HG03175 (cell line): ENCODE measurements around the gene CCDC106.
A peak's percentile ranks its signal among the peaks of the same experiment; 100 is the strongest.

Experiments used
- ATAC-seq: cut with Tn5 transposase; IDR thresholded peaks from one replicate; pipeline ENCODE4 v1.9.1; 2021; ENCODE audit warnings: mild to moderate bottlenecking, moderate library complexity; ENCODE audit not compliant: unreplicated experiment

CCDC106 gene

DNA sequence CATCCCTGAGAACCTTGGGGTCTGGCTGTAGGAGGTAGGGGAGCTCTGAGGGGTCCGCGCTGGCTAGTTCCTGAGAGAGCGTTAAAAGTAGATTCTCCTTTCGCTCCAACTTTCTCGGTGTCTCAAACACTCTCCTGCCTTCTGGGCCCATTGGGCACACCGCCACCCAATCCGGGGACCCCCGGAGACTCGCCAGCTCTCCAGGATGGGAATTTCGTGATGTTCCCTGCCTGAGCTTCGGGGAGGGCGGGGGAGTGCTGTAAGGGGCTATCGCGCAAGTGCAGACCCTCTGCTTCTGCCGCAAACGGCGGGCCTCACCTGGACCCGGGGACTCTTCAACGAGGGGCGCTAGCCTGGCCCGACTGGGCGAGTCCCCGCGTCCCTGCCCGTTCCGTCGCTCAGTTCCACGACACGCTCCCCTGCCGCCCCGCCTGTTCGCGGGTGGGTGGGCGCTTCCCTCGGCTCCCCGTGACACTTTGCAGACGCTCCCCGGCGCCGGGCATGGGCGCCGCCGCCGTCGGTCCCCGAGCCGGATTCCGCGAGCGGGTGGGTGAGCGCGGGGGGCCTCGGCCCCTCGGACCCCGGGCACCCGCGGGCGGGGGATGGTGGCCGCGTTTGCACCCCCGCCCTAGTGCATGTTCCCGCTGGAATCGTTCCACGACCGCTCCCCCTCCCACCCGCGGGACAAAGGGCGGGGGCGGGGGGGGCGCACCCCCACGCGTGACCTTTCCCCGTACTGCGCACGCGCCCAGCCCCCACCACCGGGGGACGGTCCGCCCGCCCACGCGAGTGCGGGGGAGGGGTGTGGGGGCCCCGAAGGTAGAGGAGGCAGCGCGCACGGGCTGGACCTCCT, at the start of gene CCDC106:
CCDC106 (plus strand) TSS at position 481 of the 853 bp plus-strand sequence. CDS start 835 bp downstream, outside the sequence.
- no peak for ATAC-seq

DNA sequence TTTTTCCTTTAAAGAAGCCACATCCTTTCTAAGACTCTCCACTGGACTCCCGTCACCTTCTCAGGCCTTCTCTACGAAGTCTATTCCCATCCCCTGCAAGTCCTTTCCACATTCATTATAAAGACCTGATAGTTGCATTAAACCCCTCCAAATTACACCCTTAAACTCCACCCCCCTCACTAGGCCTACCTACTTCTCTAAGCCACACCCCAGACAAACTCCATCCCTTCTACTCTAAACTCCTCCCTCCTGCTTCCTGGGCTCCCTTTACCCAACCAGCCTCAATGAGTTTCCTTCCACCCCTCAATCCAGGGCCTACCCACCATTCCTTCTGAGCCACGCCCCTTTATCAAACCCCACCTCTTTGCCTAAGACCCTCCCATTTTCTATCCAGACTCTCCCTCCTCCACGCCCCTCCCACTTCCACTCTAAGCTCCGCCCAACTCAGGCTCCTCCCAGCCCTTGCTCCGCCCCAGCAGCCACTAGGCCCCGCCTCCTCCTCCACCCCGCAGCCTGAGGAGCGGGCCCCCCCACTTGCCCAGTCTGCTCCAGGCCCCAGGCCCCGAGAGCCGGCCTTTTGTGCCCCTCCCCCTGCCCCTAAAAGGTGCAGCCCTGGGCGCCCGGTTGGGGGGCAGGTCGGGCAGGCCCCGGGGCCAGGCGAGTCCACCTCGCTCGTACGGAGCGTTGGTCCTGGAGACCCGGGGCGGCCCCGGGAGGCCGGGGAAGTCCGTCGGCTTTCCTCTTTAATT, 49.1 kb upstream of the CCDC106 start:
- peak; percentile 64 for ATAC-seq

DNA sequence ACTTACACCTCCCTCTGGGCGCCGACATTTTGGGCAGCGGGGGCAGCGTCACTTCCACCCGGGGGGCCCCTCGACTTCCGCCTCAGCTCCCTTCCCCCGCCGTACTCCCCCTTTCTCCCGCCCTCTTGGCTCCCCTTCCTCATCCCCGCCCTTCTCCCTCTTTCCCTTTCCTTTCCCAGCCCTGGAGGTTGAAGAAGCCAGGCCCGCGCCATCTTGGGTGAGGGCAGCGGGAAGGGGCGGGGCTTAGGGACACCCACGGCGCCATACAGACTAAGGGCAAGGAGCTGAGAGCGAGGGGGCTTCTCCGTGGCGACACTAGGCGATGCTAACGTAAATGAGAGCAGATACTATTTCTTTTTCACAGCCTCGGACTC, 48.6 kb upstream of the CCDC106 start, which contains the start of gene FIZ1:
FIZ1 (minus strand) TSS at position 50 of the 374 bp plus-strand sequence. CDS start 1,652 bp downstream, outside the sequence.
- ATAC-seq = peak; percentile 60

DNA sequence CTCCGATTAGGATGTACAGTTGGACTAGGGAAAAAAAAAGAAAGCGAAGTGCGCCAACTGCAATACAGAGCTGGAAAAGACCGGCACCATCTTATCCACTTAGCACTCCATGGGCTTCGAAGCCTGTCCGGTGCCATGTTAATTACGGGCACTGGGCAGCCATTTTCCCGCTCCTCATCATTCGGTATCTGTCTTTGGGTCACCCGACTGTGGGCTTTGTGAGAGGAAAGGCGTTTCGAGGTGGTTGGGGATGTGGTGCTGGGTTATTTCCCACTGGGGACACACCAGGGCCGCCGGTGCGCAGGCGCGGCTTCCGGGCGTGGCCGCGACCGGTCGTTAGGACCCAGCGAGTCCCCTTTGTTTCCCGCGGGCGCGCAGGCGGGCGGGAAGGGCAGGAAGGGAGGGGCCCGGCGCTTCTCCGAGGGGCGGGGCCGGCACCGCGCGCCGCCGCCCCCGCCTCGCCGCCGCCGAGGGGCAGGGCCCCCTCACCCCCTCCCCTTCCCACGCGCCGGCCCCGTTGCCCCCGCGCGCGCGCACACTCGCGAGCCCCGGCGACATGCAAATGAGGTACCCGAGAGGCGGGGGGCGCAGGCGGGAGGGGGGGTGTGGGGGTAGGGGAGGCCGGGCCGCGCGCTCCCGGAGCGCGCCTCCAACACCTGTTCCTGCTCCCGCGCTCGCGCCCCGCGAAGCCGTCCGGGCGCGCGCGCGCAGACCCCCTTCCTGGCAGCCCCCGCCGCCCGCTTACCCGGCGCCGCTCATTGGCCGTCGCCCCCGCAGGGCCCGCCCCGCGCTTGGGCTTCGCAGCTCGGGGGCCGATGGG, 48.0 kb upstream of the CCDC106 start, which contains the start of gene ZNF524:
ZNF524 (plus strand) TSS at position 447 of the 820 bp plus-strand sequence. CDS start 1,825 bp downstream, outside the sequence.
- ATAC-seq = peak; percentile 37

DNA sequence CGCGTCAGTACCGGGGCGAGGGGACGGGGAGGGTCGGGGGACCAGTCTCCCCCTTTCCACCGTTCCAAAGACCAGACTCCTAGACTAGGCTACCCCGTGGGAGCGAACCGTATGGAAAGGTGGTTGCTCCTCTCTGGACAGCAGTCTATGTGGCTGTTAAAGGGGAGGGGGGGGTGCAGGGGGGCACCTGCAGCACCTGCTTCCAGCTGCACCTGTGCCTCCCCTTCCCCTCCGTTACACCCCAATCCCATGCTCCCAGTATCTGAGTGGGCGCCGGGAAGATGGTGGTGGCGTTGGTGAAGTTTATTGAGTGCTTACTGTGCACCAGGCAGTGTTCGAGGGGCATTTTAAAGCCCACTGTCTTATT, 47.4 kb upstream of the CCDC106 start:
- no peak for ATAC-seq

DNA sequence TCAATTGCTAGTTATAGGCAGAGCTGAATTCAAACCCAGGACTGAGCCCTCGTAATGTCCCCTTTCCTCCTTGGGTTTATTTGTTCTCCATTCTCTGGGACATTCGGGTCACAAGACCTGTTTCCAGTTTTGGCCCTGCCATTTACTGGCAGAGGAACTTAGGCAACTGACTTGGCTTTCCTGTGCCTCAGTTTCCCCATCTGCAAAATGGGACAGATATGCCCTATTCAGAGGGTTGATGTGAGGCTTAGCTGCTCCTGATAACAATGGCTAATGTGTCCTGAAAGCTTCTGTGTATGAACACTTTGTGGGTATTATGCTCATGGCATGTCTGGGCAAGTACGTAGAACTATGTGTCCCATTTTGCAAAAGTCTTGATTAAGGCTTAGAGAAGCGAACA, 46.9 kb upstream of the CCDC106 start:
- no peak for ATAC-seq

DNA sequence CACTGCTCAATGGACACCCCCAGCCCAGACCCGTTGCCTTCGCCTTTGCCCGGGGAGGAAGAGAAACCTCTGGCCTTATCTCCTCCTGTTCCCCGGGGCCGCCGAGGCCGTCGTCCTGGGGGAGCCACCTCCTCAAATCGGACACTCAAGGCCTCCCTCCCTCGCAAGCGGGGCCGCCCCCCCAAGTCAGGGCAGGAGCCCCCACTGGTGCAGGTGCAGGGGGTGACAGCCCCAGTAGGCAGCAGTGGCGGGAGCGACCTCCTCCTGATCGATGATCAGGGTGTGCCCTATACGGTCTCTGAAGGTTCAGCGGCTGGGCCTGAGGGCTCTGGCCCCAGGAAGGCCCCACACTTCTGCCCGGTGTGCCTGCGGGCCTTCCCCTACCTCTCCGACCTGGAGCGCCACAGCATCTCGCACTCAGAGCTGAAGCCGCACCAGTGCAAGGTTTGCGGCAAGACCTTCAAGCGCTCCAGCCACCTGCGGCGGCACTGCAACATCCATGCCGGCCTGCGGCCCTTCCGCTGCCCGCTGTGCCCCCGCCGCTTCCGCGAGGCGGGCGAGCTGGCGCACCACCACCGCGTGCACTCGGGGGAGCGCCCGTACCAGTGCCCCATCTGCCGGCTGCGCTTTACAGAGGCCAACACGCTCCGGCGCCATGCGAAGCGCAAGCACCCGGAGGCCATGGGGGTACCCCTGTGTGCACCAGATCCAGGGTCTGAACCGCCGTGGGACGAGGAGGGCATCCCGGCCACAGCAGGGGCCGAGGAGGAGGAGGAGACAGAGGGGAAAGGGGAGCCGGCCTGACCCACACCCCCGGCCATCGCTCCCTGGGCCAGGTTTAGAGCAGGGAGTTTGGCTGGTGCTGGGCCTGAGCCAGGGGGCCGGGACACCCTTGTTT, 45.7 kb upstream of the CCDC106 start:
- ATAC-seq = no peak

DNA sequence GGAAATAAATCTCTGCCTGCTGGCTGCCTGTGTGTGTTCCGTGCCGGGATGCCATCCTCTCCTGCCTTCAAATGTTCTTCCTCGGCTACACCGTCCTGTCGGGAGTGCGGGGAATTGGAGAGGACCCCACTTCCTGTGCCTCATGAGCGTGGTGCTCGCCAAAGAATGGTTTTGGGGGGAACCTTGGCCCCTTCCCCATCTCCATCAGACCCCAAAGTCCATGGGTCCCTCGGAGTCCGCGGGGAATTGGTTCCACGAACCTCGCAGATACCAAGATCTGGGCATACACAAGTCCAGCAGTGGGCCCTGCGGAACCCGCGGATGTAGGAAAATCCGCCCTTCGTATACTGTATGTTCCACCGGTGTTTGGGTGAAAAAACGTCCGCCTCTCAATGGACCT, 44.9 kb upstream of the CCDC106 start:
- ATAC-seq = no peak

DNA sequence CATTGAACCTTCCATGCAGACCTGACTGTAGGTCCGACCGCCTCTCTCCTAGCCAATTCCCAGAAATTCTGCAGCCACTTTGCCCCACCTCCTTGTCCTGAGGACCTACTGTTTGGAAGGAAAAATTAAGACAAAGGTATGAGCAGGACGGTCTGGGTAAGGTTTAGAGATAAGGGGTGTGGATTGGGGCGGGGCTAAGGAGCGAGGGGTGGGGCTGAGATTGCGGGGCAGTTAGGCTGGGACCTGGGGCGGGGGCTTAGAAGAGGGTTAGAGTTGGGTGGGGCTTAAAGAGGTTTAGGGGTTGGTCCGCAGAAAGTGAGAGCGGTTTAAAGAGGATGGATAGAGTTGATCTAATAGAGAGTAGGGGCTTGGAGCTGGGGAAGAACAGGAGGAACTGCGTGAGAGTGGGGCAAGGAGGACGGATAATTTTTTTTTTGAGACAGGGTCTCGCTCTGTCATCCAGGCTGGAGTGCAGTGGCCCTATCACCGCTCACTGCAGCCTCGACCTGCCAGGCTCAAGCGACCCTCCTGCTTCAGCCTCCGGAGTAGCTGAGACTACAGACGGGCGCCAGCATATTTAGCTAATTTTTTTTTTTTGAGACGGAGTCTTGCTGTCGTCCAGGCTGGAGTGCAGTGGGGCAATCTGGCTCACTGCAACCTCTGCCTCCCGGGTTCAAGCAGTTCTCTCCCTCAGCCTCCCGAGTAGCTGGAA, 44.3 kb upstream of the CCDC106 start:
- no peak for ATAC-seq

DNA sequence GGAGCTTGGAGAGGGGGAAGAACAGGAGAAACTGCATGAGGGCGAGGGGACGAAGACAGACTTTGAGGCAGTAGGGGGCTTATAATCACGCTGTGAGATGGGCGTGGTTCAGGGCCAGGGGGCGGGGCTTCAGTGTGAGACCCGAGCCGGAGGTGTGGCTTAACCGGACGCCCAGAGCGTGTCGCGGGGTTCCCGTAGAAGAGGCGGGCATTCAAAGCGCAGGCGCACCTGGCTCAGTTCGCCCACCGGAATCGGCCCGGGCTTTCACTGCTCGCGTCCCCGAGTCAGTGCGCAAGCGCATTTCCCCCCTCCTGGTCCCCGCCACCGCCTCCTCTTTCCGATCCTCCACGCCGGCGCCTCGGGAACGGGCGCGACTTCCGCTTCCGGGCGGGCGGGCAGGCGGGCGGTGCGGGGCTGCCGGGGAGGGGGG, 42.8 kb upstream of the CCDC106 start:
- ATAC-seq = peak; percentile 76

DNA sequence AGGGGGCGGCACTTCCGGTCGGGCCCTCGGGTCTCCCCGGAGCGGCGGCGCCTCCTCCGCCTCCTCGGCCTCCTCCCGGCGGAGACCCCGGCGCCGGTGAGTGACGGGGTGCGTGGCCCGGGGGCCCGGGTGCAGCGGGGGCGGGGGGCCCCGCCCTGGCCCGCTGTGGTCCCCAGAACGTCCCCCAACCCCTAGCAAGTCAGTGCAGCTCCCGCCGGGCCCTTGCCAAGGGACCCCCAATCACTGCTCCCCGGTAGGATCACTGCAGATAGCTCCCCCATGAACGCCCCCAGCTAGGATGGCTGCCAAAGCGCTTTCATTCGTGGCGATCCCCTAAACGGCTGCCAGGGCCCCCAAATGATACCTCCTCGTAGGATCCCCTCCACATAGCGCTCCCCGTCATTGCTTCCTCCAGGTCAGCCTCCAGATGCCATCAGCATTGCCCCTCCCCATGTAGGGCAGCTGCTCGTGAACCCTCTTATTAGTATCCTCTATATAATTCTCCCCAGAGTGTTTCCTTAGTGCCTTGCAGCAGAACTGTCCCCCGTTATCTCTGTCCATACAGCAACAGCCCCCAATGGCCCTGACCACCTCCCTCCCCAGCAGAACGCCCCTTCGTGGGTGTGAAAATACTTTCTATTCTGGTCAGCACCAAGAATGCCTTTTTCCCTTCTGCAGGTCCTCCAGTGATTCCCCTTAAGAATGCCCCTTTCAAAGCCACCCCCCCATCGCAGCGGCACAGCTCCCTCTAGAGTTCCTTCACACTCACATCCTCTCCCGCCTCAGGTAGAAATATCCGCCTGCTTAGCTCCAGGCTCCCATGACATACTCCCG, 42.2 kb upstream of the CCDC106 start, which contains the start of gene ZNF865:
ZNF865 (plus strand) TSS at position 11 of the 834 bp plus-strand sequence. CDS start 7,972 bp downstream, outside the sequence.
- ATAC-seq = peak; percentile 37

DNA sequence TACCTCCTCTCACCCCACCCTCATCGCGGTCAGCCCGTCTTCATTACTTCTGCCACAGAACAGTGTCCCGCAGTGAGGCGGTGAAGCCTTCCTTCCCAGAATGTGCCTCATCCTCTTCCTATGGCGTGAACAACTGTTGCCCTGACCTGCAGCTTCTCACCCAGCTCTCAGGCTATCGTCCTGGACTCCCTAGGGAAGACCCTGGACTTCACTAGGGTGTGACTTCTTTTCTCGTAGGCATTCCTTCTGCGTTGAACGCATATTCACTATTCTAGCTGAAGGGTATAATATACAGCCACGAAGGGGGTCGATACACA, 41.6 kb upstream of the CCDC106 start:
- ATAC-seq = no peak

DNA sequence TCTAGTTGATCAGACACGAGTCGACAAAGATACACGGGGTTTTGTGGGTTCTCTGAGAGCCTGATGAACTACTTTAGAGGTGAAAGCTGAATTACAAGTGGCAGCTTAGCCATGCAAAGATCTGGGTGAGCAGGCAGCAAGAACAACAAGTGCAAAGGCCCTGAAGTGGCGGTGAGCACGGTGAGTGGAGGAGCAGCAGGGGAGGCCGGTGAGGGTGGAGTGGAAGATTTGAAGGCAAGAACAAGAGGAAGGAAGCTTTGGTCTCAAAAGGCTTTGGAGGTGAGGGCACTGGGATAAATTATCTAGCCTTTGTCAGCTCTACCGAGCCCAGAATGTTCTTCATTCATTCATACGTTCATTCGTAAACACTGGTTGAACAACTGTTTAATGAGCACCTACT, 41.2 kb upstream of the CCDC106 start:
- ATAC-seq = no peak

DNA sequence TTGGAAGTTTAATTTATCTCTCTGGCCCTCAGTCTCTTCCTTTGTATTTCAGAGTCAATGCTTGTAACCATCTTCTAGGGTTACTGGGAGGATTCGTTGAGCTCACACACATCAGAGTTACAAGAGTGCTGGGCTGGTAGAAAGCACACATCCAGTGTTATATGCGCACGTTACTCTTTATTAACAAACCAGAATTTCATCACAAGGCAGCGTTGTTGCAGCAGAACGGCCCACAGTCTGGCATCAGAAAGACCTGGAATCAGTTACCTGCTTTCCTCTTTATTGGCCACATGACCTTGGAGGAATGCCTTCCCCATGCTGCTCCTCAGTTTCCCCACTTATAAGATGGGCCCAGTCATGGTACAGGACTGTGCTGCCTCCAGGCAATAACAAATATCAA, 38.7 kb upstream of the CCDC106 start:
- no peak for ATAC-seq

DNA sequence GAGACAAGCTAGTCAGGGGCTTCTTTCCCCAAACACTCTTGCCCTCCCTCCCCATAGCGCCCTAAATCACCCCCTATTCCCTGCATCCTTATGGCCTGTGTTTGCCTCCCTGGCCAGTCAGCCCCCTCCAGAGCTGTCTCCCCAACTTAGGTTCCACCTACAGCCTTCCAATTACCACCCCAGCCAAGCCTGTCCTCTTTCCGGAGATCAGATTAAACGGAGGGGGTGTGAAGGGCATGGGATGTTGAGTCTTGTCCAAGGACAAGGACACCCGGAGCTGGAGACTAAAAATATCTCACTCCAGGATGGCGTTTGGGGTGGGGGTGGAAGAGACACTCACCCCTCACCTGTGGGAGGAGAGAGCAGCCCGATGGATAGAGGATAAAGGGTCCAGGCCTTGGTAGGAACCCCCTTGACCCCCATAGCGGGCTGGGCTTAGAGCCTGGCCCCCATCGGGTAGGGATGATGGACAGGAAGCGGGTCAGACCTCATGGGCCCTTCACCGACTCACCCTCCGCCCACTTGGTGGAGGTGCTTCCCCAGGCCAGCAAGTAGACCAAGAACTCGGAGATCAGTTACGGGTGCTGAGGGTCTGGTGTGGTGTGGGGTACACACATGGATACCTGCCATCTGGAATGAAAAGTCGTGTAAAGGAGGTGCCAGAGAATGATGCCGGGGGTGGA, 36.6 kb upstream of the CCDC106 start:
- no peak for ATAC-seq

DNA sequence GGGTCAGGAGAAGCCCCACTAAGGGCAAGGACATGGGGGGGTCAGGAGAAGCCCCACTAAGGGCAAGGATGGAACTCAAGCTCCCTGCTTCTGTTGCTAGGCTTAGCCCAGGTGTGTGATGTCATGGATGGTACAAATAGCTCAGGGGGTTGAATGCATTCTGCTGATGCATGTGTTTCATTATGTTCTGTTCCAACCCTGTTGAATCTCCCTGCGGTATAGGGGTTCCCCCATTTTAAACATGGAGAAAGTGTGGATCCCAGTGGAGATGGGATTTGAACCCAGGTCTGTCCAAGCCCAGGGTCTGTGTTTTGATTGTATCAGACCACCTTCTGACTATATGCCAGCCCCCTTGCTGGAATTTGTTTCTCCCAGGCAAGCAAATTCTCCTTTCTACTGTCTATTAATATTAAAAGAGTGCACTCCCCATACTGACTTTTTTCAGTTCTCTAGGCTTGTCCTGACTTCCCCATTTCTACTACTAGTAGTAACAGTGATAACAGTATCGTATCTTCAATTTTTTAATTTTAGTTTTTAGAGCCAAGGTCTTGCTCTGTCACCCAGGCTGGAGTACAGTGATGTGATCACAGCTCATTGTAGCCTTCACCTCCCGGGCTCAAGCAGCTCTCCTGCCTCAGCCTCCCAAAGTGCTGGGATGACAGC, 35.9 kb upstream of the CCDC106 start:
- no peak for ATAC-seq

DNA sequence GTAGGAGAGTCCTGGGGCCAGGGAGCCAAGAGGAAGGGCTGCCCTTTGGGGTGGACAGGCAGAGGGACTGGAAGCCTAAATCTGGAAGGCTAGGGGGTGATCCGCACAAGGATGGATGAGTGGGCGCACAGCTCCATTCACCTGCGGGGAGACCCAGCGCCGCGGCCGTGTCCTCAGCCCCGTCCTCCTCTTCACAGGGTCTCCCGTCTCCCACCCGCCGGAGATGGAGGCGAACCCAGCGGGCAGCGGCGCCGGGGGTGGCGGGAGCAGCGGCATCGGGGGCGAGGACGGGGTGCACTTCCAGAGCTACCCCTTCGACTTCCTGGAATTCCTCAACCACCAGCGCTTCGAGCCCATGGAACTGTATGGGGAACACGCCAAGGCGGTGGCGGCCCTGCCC, 34.6 kb upstream of the CCDC106 start:
- no peak for ATAC-seq
